Mononuclear cell (primary cell): ENCODE measurements around the gene NCKAP5. TPM values are rescaled to one million over a fixed set of nuclear protein-coding genes. Genes with fewer than 3 reads are reported as not detected.
"Not testable (repeated sequence)": the region's sequence is repeated elsewhere in the genome, so short reads cannot be mapped to it uniquely, and the experiment has no call there.

Source experiments
- H3K27me3 ChIP-seq: 2 replicates; pipeline ENCODE4 v1.6.0; 2011; ENCODE audit warnings: low read length, control low read depth; ENCODE audit not compliant: insufficient read depth
- H3K4me1 ChIP-seq: 2 replicates; pipeline ENCODE4 v1.5.1; 2011; ENCODE audit warnings: mild to moderate bottlenecking, low read length, control low read depth; ENCODE audit not compliant: insufficient read depth
- H3K4me3 ChIP-seq: 2 replicates; pipeline ENCODE4 v1.5.1; 2011; ENCODE audit warnings: mild to moderate bottlenecking, low read length, moderate library complexity
- H3K9me3 ChIP-seq: 2 replicates; pipeline ENCODE4 v1.5.1; 2011; ENCODE audit warnings: low read depth, mild to moderate bottlenecking, control low read depth, low read length
- total RNA-seq: library from RNA; depleted of rRNA; stranded (reverse); fragments of >200 nt; gene quantifications from one replicate; pipeline ENCODE4 v1.2.3, GENCODE V29; 2012

Gene NCKAP5
- total RNA-seq, 1 donor, result under 0.01 TPM

DNA sequence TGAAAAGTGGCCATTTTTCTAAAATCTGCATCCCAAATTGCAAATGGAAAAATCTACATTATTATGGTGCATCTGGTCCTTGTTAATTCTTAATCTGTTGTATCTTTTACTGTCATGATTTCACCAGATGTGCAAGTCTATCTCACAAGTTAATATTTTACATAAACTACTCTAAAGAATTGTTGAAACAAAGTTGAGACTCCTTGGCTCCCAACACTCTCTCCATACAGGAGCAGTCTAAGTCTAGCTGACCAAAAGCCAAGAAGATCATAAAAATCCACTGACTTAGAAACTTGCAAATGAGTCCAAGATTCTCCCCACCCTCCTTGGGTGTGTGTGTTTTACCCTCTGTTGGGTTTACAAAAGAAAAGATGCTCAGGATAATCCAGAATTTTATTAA, 85.1 kb downstream of the NCKAP5 start:
- Histone ChIP-seq H3K9me3 (no peaks in the 10 kb centered on the region), H3K27me3 (no peaks in the 10 kb centered on the region), H3K4me3 (no peak overlapping the region), H3K4me1 (no peaks in the 10 kb centered on the region)

DNA sequence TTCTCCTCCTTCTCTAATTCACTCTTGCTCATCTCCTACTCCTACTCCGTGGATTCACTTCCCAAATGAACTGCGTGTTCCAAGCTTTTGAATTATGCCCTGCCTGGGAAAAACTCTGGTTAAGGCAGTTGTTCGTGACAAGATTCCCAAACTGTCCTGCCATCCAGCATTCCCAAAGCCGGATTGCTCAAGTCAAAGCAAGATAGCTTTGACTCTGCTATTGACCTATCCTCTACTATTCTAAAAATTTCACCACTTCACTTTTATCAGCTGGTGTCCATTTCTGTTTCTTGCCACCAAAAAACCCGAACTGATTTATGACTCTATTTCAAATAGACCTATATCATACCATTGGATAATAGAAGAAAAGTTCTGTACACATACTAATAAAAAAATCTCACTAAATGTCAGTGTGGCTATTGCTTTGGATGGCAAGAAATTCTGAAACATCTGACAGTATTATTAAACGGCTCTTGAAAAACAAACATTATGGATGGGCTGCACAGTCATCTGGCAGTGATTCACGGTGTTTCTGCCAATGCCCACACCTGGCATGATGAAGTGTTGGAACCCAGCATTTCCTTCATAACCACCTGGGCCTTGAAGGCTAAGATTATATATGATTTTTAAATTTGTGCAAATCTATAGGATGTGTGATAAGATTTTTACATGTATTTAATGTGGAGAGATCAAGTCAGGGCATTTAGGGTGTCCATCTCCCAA, 87.4 kb downstream of the NCKAP5 start:
- H3K4me3 ChIP-seq, result no peak overlapping the region
- H3K27me3 ChIP-seq, result no peaks in the 10 kb centered on the region
- H3K9me3 ChIP-seq, result no peaks in the 10 kb centered on the region
- H3K4me1 ChIP-seq, result no peaks in the 10 kb centered on the region

DNA sequence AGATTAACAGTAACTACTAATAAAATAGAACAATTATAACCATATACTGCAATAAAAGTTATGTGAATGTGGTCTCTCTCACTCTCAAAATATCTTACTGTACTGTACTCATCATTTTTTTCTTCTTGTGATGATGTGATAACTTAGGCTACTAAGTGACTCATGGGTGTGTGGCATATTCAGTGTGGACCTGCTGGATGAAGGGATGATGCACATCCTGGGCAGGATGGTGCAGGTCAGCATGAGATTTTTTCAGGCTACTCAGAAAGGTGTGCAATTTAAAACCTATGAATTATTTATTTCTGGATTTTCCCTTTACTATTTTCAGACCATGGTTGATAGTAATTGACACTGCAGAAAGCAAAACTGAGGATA, 90.7 kb downstream of the NCKAP5 start:
- H3K4me1 ChIP-seq, result no peaks in the 10 kb centered on the region
- no peak overlapping the region for H3K4me3 ChIP-seq
- H3K27me3 ChIP-seq, result no peaks in the 10 kb centered on the region
- no peaks in the 10 kb centered on the region for H3K9me3 ChIP-seq

DNA sequence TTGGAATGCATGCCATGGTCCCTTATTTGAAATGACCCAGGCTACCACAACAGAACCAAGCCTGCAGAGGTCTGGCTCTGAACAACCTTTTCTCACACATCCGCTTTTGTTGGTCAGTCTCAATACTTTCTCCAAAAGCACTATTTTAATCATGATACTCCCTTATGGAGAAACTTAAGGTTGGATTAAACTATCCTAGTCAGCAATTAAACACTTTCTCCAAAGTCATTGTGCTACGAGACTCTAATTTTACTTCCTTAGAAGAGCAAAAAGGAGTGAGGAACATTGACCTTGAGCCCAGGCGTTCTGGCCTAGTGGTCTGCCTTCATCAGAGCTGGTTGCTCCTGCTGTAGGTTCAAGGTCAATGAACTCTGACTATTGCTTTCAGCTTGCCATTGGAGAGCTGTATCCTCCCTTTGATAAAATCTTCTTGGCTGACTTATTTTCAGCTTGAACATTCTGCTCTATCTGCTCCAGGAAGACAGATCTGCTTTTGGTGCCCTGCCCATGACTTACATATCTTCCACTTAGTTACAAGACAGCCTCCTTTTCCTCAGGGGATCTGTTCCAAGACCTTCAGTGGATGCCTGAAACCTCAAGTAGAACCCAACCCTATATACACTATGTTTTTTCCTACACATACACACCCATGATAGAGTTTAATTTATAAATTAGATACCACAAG, 91.2 kb downstream of the NCKAP5 start:
- Histone ChIP-seq H3K9me3 (no peaks in the 10 kb centered on the region), H3K27me3 (no peaks in the 10 kb centered on the region), H3K4me1 (no peaks in the 10 kb centered on the region), H3K4me3 (no peak overlapping the region)

DNA sequence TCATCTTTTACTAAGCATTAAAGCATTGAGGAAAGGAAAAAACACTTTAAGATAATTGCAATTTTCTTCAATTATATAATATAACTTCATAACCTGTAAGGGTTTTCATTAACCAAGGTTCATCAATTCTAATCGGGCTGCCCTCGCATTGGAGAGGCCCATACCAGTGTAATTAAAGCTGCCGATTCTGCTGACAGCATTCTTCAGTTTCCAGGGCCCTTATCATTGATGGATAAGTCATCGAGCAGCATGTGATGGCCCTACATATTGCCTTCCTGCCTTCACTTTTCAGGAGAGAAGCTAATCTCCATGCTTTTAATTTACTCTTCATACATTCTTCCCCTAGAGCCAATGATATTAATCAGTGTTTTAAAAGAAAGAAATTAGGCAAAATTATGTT, 92.0 kb downstream of the NCKAP5 start:
- no peaks in the 10 kb centered on the region for H3K27me3 ChIP-seq
- H3K9me3 ChIP-seq, result no peaks in the 10 kb centered on the region
- no peaks in the 10 kb centered on the region for H3K4me1 ChIP-seq
- H3K4me3 ChIP-seq, result no peak overlapping the region

DNA sequence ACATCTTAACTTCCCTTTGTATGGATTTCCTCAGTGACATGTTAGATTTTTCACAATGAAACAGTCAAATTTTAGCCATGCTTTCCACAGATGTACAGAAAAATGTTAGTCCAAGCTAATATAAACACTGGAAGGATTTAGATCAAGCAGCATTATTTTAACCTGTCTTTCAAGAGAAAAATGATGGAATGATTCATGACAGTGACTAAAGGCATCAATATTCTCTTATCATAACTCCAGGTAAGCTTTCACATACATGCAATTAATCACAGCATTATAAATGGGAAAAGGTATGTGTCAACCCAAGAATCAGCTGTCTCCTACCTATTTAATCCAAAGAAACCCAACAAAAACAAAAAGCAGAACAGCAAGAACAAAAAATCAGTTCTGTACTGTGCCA, 92.7 kb downstream of the NCKAP5 start:
- H3K27me3 ChIP-seq, result no peaks in the 10 kb centered on the region
- no peak overlapping the region for H3K4me3 ChIP-seq
- no peaks in the 10 kb centered on the region for H3K4me1 ChIP-seq
- H3K9me3 ChIP-seq, result no peaks in the 10 kb centered on the region

DNA sequence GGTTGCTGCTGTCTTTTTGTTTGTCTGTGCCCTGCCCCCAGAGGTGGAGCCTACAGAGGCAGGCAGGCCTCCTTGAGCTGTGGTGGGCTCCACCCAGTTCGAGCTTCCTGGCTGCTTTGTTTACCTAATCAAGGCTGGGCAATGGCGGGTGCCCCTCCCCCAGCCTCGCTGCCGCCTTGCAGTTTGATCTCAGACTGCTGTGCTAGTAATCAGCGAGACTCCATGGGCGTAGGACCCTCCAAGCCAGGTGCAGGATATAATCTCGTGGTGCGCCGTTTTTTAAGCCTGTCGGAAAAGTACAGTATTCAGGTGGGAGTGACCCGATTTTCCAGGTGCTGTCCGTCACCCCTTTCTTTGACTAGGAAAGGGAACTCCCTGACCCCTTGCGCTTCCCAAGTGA, 97.8 kb downstream of the NCKAP5 start:
- H3K9me3 ChIP-seq, H3K4me3 ChIP-seq, H3K4me1 ChIP-seq, H3K27me3 ChIP-seq: not testable (repeated sequence)

DNA sequence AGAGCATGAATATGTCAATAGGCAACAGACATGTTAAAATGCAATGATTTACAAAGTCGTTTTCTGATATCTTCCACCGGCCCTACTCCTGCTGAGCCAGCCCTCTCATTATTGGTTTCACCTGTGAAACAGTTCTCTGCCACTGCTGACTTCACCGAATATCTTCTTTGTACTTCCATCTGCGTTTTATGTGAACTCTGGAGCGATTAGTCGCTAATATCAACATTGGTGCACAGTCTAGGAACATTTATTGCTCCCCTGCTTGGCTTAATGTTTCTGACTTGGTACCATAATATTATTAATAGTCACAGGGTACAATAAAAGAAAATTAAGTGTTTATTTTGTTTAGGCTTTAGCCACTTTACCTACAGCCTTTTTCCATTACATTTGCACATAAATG, 105.5 kb downstream of the NCKAP5 start:
- Histone ChIP-seq H3K27me3 (no peaks in the 10 kb centered on the region), H3K9me3 (no peaks in the 10 kb centered on the region), H3K4me1 (no peaks in the 10 kb centered on the region), H3K4me3 (no peak overlapping the region)

DNA sequence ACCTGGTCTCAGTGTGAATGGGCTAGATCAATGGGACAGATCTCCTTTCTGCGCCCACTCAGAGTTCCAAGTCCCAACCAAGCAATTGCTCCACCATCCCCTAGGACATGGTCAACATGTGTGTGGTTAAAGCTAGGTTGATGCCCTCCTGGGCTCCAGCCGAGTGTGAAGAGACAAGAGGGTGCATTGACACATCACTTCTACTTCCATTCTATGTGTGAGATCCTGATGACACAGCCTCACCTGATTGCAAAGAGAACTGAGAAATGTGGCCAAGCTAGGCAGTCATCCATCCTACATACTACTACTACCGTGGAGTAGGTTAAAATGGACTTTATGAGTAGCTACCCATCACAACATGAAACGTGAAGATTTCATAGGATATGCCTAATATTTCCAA, 106.8 kb downstream of the NCKAP5 start:
- Histone ChIP-seq H3K9me3 (no peaks in the 10 kb centered on the region), H3K4me3 (no peak overlapping the region), H3K27me3 (no peaks in the 10 kb centered on the region), H3K4me1 (no peaks in the 10 kb centered on the region)

DNA sequence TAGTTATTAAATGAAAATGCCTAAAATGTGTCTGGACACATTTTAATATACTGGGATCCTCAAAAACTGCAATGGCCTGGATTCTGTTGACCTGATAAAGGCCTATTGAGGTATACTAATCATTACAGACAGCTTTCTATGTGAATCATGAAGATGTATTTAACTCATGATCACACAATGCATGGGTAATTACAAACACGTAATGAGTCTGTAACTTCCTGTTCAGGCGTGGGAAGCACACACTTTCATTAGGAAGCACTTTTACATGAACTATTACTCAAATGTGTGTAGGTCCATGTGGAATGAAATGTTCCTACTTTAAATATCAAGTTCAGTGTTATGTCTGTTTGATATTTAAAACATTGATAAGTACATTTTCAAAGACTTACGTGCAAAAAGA, 108.7 kb downstream of the NCKAP5 start:
- no peaks in the 10 kb centered on the region for H3K4me1 ChIP-seq

DNA sequence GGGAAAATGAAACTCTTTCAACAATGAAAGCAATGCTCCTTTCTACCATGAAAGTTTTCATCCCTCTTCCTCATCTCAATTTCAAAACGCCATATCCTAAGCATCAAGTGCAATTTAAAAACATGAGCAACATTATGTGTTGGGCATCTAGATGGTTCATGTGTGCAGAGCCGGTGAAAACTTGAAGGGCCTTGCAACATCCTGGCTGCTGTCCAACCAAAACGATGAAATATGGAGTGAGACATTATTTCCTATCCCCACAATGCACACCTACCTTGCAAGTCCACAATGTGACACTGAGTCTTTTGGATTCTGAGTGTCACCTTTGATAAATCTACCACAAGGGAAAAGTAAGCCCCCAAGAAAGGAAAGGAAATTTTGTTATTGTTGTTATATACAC, 110.0 kb downstream of the NCKAP5 start:
- no peaks in the 10 kb centered on the region for H3K9me3 ChIP-seq
- no peaks in the 10 kb centered on the region for H3K4me1 ChIP-seq
- H3K4me3 ChIP-seq, result no peak overlapping the region
- H3K27me3 ChIP-seq, result no peaks in the 10 kb centered on the region

More for the DNA sequence above, 108.7 kb downstream of the NCKAP5 start:
- Histone ChIP-seq H3K27me3 (no peaks in the 10 kb centered on the region), H3K4me3 (no peak overlapping the region), H3K9me3 (no peaks in the 10 kb centered on the region)

DNA sequence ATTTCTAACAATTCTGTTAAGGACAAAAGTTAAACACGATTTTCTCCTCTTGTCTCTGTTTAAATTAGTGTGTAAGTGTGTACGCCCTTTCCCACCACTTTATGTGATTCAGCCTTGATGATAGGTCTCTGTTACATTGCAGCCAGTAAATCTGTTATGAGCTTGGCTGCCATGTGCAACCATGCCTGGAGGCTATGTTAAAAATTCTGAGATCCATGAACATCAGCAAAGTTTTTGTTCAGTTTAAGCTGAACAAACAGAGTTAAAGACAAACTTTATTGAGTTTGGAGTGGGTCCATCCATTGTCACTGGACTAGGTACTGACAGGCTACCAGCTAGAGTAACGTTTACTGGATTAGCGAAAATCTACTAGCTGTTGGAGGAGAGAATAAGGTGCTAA, 110.4 kb downstream of the NCKAP5 start:
- H3K27me3 ChIP-seq, result no peaks in the 10 kb centered on the region
- H3K4me1 ChIP-seq, result no peaks in the 10 kb centered on the region
- no peak overlapping the region for H3K4me3 ChIP-seq
- no peaks in the 10 kb centered on the region for H3K9me3 ChIP-seq

DNA sequence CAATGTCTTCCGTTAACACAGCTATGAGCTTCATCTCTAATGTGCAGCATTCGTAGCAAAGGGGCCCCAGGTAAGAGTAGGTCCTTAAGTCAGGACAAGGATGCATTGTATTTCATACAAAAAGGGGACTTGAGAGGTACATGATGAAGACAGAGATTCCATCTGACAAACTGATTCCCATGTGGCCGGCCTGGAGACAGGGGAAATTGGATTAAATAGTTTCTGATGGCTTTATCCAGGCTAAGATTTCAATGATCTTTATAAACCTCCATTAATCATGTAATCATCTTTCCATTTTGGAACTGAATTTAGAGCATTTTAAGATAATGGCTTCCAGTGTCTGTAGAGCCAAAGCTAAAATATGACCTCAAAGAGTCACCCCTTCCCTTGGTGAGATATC, 111.3 kb downstream of the NCKAP5 start:
- Histone ChIP-seq H3K9me3 (no peaks in the 10 kb centered on the region), H3K27me3 (no peaks in the 10 kb centered on the region), H3K4me1 (no peaks in the 10 kb centered on the region), H3K4me3 (no peak overlapping the region)

DNA sequence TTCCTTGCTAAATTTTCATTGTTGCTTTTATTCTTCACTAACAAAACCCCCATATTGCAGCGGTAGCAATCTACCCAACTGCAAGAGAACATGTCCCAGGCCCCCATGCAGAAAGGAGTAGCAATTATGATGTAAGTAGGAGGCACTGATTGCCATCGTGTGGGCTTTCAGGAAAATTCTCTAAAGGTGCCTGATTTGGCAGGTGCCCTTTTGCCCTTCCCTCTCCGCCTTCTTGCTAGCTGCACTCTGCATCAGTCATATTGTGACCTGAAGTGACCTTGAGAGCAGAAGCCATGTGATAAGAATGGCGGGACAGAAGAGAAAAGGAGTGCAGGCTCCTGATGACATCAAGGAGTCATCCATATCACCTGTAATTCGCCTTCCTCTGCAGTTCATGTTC, 112.1 kb downstream of the NCKAP5 start:
- Histone ChIP-seq H3K9me3 (no peaks in the 10 kb centered on the region), H3K4me3 (no peak overlapping the region), H3K27me3 (no peaks in the 10 kb centered on the region), H3K4me1 (no peaks in the 10 kb centered on the region)

DNA sequence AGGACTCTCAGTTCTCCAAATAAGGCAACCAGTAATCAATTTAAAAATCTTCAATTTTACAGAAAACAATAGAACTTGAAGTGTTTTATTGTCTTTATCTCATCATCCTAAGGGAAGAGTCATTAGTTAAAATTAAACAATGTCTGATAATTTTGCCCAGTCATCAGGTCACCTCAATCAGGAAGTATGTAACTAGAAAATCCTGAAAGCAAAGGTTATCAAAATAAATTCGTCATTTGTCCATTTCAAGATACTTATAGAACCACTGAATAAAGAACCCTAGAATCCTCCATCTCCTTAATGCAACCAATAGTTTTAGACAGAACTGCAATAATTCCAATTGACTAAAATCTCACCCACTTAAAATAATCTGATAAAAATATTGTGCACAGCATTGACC, 115.2 kb downstream of the NCKAP5 start:
- H3K4me1 ChIP-seq, result no peaks in the 10 kb centered on the region
- H3K9me3 ChIP-seq, result no peaks in the 10 kb centered on the region
- no peaks in the 10 kb centered on the region for H3K27me3 ChIP-seq
- H3K4me3 ChIP-seq, result no peak overlapping the region

DNA sequence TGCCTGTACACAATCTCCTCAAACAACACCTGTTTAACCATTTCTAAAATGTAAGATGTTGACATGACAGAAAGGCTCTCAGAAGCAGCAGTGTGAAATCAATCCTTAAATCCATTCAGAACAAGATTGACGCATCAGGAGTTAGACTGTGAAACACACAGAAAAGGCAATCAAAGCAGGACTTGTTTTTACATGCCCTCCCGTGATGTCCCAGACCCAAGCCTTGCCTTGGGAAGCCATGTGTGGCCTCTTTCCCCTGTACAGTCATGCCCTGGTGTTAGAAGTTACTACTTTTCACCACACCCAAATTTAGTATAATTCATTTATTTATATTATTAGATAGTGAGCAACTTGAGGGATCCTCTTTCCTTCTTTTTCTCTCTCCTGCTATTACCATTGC, 115.7 kb downstream of the NCKAP5 start:
- Histone ChIP-seq H3K4me3 (no peak overlapping the region), H3K4me1 (no peaks in the 10 kb centered on the region), H3K9me3 (no peaks in the 10 kb centered on the region), H3K27me3 (no peaks in the 10 kb centered on the region)
